Measurements from ENCODE around the gene GMCL2. TPM values are rescaled to one million over a fixed set of nuclear protein-coding genes. Genes with fewer than 3 reads are reported as not detected.

Gene GMCL2
- polyA plus RNA-seq, 1 of the 3 experiments (the other 2 are of a cell fraction) = not detected

DNA sequence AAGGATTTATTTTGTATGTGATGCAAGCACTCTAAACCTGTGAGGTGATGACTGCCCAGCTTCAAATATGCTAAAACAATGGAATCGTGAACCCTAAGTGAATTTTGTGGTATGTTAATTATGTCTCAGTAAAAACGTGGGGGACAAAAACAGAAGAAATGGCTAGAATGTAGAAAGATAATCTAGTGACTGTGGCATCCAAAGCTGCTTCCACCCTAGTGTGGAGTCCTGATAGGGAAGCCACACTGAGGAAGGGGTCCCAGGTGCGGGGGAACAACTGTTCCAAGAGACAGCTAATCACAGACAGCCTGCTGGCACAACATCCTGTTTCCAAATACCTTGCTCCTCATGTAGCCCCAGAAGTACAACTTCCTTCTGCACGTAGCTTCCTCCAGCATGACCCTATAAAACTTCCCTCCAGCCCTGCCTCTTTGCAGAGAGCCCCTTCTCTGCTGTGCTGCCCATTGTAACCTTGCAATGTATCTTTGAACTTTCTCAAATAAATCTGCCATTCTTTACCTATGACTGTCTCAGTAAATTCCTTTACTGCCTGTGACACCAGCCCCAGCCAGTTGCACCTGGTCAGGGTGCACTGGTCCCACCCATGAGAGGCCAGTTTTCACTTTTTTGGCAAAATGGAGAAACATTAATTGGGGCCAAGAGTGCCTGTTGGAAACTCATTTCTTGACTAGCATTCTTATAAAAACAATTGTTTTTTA is 4.9 kb downstream of the GMCL2 start:
- H3K4me2 ChIP-seq = no peak overlapping the region
- no peaks in the 10 kb centered on the region for H3K36me3 ChIP-seq (replicated peaks in 1 of 2; ENCODE audit: control insufficient read depth in 1 of 2, insufficient read depth in 2 of 2, low read length in 1 of 2)
- H3K4me1 ChIP-seq (ENCODE audit: control insufficient read depth in 1 of 2, insufficient read depth in 2 of 2, low read depth in 1 of 2, low read length in 1 of 2) = no peaks in the 10 kb centered on the region; a peak in 1 of 4 replicates
- no peak overlapping the region for H3K9ac ChIP-seq
- no peaks in the 10 kb centered on the region for H3F3A ChIP-seq (replicated peaks; ENCODE audit: insufficient read depth)
- no peaks in the 10 kb centered on the region for H3K9me2 ChIP-seq
- DNase-seq = no peak
- H4K20me1 ChIP-seq (ENCODE audit: insufficient read depth) = no peaks in the 10 kb centered on the region
- 59% methylated on average over 4 of the region's 4 CpGs for WGBS (ENCODE audit: low lambda C conversion rate)
- no peak overlapping the region for H2AFZ ChIP-seq (ENCODE audit: low read depth)
- no peak overlapping the region for H3K27ac ChIP-seq (ENCODE audit: low read depth in 2 of 2, low read length in 1 of 2)
- CTCF ChIA-PET = interaction anchor here (1.2 to 1.5 kb wide), 2 partner anchors 14 to 53 kb away, joined by 3 read pairs; no protein-coding TSS in a partner anchor
- no peak for TF ChIP-seq FOXM1 (IDR thresholded peaks at IDR 0.05; ENCODE audit: low read depth)
- TF ChIP-seq, protein P1, sequence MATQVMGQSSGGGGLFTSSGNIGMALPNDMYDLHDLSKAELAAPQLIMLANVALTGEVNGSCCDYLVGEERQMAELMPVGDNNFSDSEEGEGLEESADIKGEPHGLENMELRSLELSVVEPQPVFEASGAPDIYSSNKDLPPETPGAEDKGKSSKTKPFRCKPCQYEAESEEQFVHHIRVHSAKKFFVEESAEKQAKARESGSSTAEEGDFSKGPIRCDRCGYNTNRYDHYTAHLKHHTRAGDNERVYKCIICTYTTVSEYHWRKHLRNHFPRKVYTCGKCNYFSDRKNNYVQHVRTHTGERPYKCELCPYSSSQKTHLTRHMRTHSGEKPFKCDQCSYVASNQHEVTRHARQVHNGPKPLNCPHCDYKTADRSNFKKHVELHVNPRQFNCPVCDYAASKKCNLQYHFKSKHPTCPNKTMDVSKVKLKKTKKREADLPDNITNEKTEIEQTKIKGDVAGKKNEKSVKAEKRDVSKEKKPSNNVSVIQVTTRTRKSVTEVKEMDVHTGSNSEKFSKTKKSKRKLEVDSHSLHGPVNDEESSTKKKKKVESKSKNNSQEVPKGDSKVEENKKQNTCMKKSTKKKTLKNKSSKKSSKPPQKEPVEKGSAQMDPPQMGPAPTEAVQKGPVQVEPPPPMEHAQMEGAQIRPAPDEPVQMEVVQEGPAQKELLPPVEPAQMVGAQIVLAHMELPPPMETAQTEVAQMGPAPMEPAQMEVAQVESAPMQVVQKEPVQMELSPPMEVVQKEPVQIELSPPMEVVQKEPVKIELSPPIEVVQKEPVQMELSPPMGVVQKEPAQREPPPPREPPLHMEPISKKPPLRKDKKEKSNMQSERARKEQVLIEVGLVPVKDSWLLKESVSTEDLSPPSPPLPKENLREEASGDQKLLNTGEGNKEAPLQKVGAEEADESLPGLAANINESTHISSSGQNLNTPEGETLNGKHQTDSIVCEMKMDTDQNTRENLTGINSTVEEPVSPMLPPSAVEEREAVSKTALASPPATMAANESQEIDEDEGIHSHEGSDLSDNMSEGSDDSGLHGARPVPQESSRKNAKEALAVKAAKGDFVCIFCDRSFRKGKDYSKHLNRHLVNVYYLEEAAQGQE (IDR thresholded peaks at IDR 0.05; ENCODE audit: low read depth, low read length) = no peak
- no peak for TF ChIP-seq YY1 (IDR thresholded peaks at IDR 0.05; ENCODE audit: low read depth)
- TF ChIP-seq EP300 (IDR thresholded peaks at IDR 0.05; ENCODE audit: borderline replicate concordance in 1 of 2, low read depth in 1 of 2, low read length in 1 of 2) = no peak
- TF ChIP-seq JUND (IDR thresholded peaks at IDR 0.05) = no peak
- no peak for TF ChIP-seq RAD21 (IDR thresholded peaks at IDR 0.05; ENCODE audit: low read length)
- no peak for TF ChIP-seq RXRA (IDR thresholded peaks at IDR 0.05; ENCODE audit: borderline replicate concordance, low read depth)
- TF ChIP-seq, protein P2, sequence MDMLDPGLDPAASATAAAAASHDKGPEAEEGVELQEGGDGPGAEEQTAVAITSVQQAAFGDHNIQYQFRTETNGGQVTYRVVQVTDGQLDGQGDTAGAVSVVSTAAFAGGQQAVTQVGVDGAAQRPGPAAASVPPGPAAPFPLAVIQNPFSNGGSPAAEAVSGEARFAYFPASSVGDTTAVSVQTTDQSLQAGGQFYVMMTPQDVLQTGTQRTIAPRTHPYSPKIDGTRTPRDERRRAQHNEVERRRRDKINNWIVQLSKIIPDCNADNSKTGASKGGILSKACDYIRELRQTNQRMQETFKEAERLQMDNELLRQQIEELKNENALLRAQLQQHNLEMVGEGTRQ (IDR thresholded peaks at IDR 0.05; ENCODE audit: borderline replicate concordance, low read depth, low read length) = no peak
- TF ChIP-seq TEAD4 (IDR thresholded peaks at IDR 0.05; ENCODE audit: borderline replicate concordance, insufficient read depth) = no peak
- TF ChIP-seq MXI1 (IDR thresholded peaks at IDR 0.05; ENCODE audit: low read depth, low read length) = no peak
- TF ChIP-seq EZH2phosphoT487 (IDR thresholded peaks at IDR 0.05; ENCODE audit: borderline replicate concordance, low read depth) = no peak
- TF ChIP-seq FOSL2 (IDR thresholded peaks at IDR 0.05; ENCODE audit: borderline replicate concordance, low read depth) = no peak
- POLR2A ChIA-PET = no interaction called here
- H3K79me2 ChIP-seq (ENCODE audit: insufficient read depth) = no peaks in the 10 kb centered on the region
- H3K27me3 ChIP-seq (ENCODE audit: insufficient read depth) = no peaks in the 10 kb centered on the region
- no peaks in the 10 kb centered on the region for H3K9me3 ChIP-seq
- H3K4me3 ChIP-seq (ENCODE audit: low read depth in 2 of 2, low read length in 1 of 2) = no peak overlapping the region
